GM12878 (cell line): ENCODE measurements around the gene NARF. TPM values are rescaled to one million over a fixed set of nuclear protein-coding genes. Genes with fewer than 3 reads are reported as not detected.

ENCODE experiments used
- ATAC-seq: fragments of 200-7000 bp; cut with Tn5 transposase; 3 replicates; pipeline ENCODE4 v1.9.1; 2020; ENCODE audit warnings: mild to moderate bottlenecking, moderate library complexity
- BruUV-seq: library from RNA; stranded (reverse); fragments of 400-500 nt; replicated peaks from 2 replicates; lab custom pipeline; 2021; lab: Mats Ljungman, UMichigan
- CTCF ChIA-PET: fragments of 300-600 bp; sonication (Branson Sonifier 250); formaldehyde crosslinking; extraction: SDS; loops from one replicate; lab custom pipeline; 2021; ENCODE audit warnings: inconsistent platforms; lab: Yijun Ruan, JAX
- POLR2A ChIA-PET: fragments of 350-600 bp; formaldehyde crosslinking; extraction: SDS; loops from one replicate; lab custom pipeline; 2021; ENCODE audit warnings: inconsistent platforms; lab: Charles Lee
- RAD21 ChIA-PET: fragments of 300-600 bp; sonication (Branson Sonifier 250); formaldehyde crosslinking; loops from one replicate; lab custom pipeline; 2023; ENCODE audit warnings: antibody characterized with exemption; ENCODE audit not compliant: unreplicated experiment; lab: Charles Lee
- SMC1A ChIA-PET: fragments of 300-600 bp; sonication (Branson Sonifier 250); formaldehyde crosslinking; loops from one replicate; lab custom pipeline; 2023; ENCODE audit not compliant: unreplicated experiment, uncharacterized antibody; lab: Charles Lee
- DNase-seq: peaks from one replicate; pipeline ENCODE4 v3.0.0-alpha.2; 2011; ENCODE audit warnings: low read depth, low spot score
- FAIRE-seq: peaks from 3 replicates; lab custom pipeline; 2011; peaks lifted over from hg19 to GRCh38; lab: Jason Lieb, UNC
- H2AFZ ChIP-seq: 2 replicates; pipeline ENCODE4 v1.6.0; 2011; ENCODE audit warnings: low read depth, low read length, control low read depth; ENCODE audit not compliant: control insufficient read depth
- H3K27ac ChIP-seq: 2 replicates; pipeline ENCODE4 v1.5.1; 2011; ENCODE audit warnings: control low read depth; ENCODE audit not compliant: control insufficient read depth, insufficient read depth
- H3K27me3 ChIP-seq, 2 experiments: replicated peaks in 1 of 2; 2 replicates each; pipeline versions ENCODE4 v1.6.0 to v1.6.1; 2011; ENCODE audit warnings: low read length in 1 of 2; ENCODE audit not compliant: control insufficient read depth in 2 of 2, insufficient read depth in 2 of 2
- H3K36me3 ChIP-seq, 2 experiments: 2 replicates each; pipeline ENCODE4 v1.5.1; 2011; ENCODE audit warnings: low read length in 1 of 2; ENCODE audit not compliant: control insufficient read depth in 2 of 2, insufficient read depth in 2 of 2
- H3K4me1 ChIP-seq: 2 replicates; pipeline ENCODE4 v1.6.1; 2011; ENCODE audit warnings: mild to moderate bottlenecking, low read length, moderate library complexity, mixed read lengths; ENCODE audit not compliant: control insufficient read depth, insufficient read depth
- H3K4me2 ChIP-seq: 2 replicates; pipeline ENCODE4 v1.6.0; 2011; ENCODE audit warnings: control low read depth; ENCODE audit not compliant: control insufficient read depth, insufficient read depth
- H3K4me3 ChIP-seq: fragments of 200-600 bp; sonication (generic); 2 replicates; pipeline ENCODE4 v1.5.1; 2016
- H3K79me2 ChIP-seq: 2 replicates; pipeline ENCODE4 v1.6.0; 2011; ENCODE audit warnings: low read length; ENCODE audit not compliant: control insufficient read depth, insufficient read depth
- H3K9ac ChIP-seq: 2 replicates; pipeline ENCODE4 v1.8.0; 2011; ENCODE audit warnings: low read length, control low read depth, mixed read lengths; ENCODE audit not compliant: control insufficient read depth, insufficient read depth
- H3K9me3 ChIP-seq: replicated peaks from 3 replicates; pipeline ENCODE4 v1.5.1; 2011; ENCODE audit warnings: mild to moderate bottlenecking, low read length; ENCODE audit not compliant: control insufficient read depth, insufficient read depth
- H4K20me1 ChIP-seq: 2 replicates; pipeline ENCODE4 v1.6.0; 2011; ENCODE audit not compliant: control insufficient read depth, insufficient read depth
- CHD2 ChIP-seq: IDR thresholded peaks from 2 replicates; pipeline ENCODE4 v1.6.1; 2011; ENCODE audit warnings: low read depth, low read length, improper control_type of control experiment, borderline replicate concordance
- KLF5 ChIP-seq: fragments of 450-650 bp; IDR thresholded peaks from 2 replicates; pipeline ENCODE4 v1.6.1; 2014; ENCODE audit warnings: mild to moderate bottlenecking; ENCODE audit not compliant: partially characterized antibody
- PAX5 ChIP-seq: IDR thresholded peaks from 2 replicates; pipeline ENCODE4 v1.6.1; 2011; ENCODE audit warnings: low read depth, low read length, borderline replicate concordance
- SMAD1 ChIP-seq: fragments of 450-650 bp; IDR thresholded peaks from 2 replicates; pipeline ENCODE4 v1.6.1; 2018; ENCODE audit warnings: mild to moderate bottlenecking, low read depth; ENCODE audit not compliant: partially characterized antibody
- ZNF217 ChIP-seq: fragments of 450-650 bp; IDR thresholded peaks from 2 replicates; pipeline ENCODE4 v1.6.1; 2017; ENCODE audit warnings: antibody characterized with exemption, mild to moderate bottlenecking
- WGBS: methylation state at CpG from one replicate; pipeline ENCODE4 v1.1.6; 2016; ENCODE audit warnings: low lambda C conversion rate; ENCODE audit not compliant: insufficient replicate concordance, insufficient coverage; ENCODE audit errors: missing lambda C conversion rate; 5-methylcytosine and 5-hydroxymethylcytosine counted together
- in situ Hi-C: fragments of 300-500 bp; cut with MboI; formaldehyde crosslinking; loops from 9 replicates; pipeline ENCODE4 v1.14.3; 2018; ENCODE audit warnings: mixed read lengths
- intact Hi-C: fragments of 100-400 bp; cut with micrococcal nuclease; formaldehyde crosslinking; loops from one replicate; pipeline ENCODE4 v1.14.2; 2022; ENCODE audit not compliant: unreplicated experiment
- polyA plus RNA-seq, 11 experiments: library from polyadenylated mRNA; depleted of rRNA in 4 of 11; unstranded in 6 of 11; stranded (reverse) in 5 of 11; fragments of >200 nt; fragmentation: Nextera tagmentation in 4 of 11; fragmentation: Illumina TruSeq in 1 of 11; extraction: Ambion mirVana in 4 of 11; extraction: Trizol in 1 of 11; gene quantifications; 1 replicate in 1 of 11; 2 replicates in 10 of 11; pipeline versions ENCODE4 v1.2.1 to v1.2.3, GENCODE V29; 2011 to 2016; ENCODE audit warnings: inconsistent platforms in 2 of 11, missing spikeins in 2 of 11, low read depth in 1 of 11
- total RNA-seq, 4 experiments: library from RNA; depleted of rRNA in 3 of 4; stranded (reverse); fragments of >200 nt in 3 of 4; fragmentation: Illumina TruSeq in 1 of 4; extraction: Trizol in 1 of 4; gene quantifications; 2 replicates each; pipeline versions ENCODE4 v1.2.1 to v1.2.3, GENCODE V29; 2013 to 2021
- TF ChIP-seq, protein P1 (sequence below): IDR thresholded peaks from 2 replicates; pipeline ENCODE4 v1.6.1; 2012; ENCODE audit warnings: improper control_type of control experiment, low read depth, low read length; ENCODE audit not compliant: insufficient replicate concordance
- TF ChIP-seq, protein P2 (sequence below): IDR thresholded peaks from 2 replicates; pipeline ENCODE4 v1.6.1; 2011; ENCODE audit warnings: borderline replicate concordance, low read depth, mild to moderate bottlenecking, moderate library complexity, low read length; ENCODE audit not compliant: insufficient read depth, poor library complexity, severe bottlenecking
- TF ChIP-seq, protein P3 (sequence below): fragments of 450-650 bp; IDR thresholded peaks from 2 replicates; pipeline ENCODE4 v1.6.1; 2016; ENCODE audit warnings: mild to moderate bottlenecking
- TF ChIP-seq, protein P4 (sequence below): IDR thresholded peaks from 2 replicates; pipeline ENCODE4 v1.6.1; 2011; ENCODE audit warnings: low read depth, low read length, improper control_type of control experiment, borderline replicate concordance

Gene NARF
- total and polyA plus RNA-seq, 10 of the 15 experiments (the other 5 are each of a cell fraction or from before 2014, with no cell fraction given) = 16.7 to 126 (median 47.5) TPM

DNA sequence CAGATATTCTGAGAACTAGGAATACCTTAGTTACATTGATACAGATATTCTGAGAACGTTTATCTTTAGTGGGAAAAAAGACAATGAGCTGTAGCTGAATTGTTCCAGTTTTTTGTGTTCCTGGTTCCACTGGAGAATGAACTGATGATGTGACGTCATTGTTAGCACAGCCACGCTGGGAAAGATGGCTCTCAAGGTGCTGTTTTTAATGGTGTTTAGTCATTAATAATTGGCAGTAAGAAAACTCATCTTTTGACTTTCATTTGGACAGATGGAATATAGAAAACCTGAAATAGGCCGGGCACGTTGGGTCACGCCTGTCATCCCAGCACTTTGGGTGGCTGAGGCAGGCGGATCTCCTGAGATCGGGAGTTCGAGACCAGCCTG, 71.4 kb downstream of the NARF start (continued):
- TF ChIP-seq, protein P1, sequence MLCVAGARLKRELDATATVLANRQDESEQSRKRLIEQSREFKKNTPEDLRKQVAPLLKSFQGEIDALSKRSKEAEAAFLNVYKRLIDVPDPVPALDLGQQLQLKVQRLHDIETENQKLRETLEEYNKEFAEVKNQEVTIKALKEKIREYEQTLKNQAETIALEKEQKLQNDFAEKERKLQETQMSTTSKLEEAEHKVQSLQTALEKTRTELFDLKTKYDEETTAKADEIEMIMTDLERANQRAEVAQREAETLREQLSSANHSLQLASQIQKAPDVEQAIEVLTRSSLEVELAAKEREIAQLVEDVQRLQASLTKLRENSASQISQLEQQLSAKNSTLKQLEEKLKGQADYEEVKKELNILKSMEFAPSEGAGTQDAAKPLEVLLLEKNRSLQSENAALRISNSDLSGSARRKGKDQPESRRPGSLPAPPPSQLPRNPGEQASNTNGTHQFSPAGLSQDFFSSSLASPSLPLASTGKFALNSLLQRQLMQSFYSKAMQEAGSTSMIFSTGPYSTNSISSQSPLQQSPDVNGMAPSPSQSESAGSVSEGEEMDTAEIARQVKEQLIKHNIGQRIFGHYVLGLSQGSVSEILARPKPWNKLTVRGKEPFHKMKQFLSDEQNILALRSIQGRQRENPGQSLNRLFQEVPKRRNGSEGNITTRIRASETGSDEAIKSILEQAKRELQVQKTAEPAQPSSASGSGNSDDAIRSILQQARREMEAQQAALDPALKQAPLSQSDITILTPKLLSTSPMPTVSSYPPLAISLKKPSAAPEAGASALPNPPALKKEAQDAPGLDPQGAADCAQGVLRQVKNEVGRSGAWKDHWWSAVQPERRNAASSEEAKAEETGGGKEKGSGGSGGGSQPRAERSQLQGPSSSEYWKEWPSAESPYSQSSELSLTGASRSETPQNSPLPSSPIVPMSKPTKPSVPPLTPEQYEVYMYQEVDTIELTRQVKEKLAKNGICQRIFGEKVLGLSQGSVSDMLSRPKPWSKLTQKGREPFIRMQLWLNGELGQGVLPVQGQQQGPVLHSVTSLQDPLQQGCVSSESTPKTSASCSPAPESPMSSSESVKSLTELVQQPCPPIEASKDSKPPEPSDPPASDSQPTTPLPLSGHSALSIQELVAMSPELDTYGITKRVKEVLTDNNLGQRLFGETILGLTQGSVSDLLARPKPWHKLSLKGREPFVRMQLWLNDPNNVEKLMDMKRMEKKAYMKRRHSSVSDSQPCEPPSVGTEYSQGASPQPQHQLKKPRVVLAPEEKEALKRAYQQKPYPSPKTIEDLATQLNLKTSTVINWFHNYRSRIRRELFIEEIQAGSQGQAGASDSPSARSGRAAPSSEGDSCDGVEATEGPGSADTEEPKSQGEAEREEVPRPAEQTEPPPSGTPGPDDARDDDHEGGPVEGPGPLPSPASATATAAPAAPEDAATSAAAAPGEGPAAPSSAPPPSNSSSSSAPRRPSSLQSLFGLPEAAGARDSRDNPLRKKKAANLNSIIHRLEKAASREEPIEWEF = no peak
- no peak for TF ChIP-seq KLF5
- no peak for TF ChIP-seq CHD2

DNA sequence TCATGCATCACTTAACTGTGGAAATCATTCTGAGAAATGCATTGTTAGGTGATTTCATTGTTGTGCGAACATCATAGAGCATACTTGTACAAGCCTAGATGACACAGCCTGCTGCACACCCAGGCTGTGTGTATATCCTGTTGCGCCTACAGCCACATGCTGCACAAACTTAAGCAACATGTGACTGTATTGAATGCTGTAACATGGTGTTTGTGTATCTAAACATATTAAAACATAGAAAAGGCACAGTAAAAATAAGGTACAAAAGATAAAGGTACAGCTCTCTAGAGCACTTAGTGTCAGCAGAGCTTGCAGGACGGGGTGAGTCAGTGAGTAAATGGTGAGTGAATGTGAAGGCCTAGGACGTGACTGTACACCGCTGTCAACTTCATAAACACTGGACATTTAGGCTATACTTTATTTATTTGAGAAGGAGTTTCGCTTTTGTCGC, 72.9 kb downstream of the NARF start:
- intact Hi-C loops = no loop called here
- in situ Hi-C loops = no loop called here
- ATAC-seq (peak; percentile 55), FAIRE-seq (no peak), DNase-seq (no peak)
- Histone ChIP-seq H3K4me1 (peaks cover 34% of the 10 kb centered on the region), H3K36me3 (no peaks in the 10 kb centered on the region), H4K20me1 (peaks cover 3% of the 10 kb centered on the region; the same call in 1 of the 2 replicates), H3K9me3 (no peaks in the 10 kb centered on the region), H2AFZ (no peak overlapping the region), H3K27me3 (no peaks in the 10 kb centered on the region), H3K4me2 (peak overlapping the region; percentile 85), H3K9ac (no peak overlapping the region), H3K4me3 (0 out of 2 replicates have a peak overlapping the region, but pooled peaks have one; percentile 2), H3K79me2 (peaks cover 87% of the 10 kb centered on the region), H3K27ac (peak overlapping the region; percentile 68)
- POLR2A ChIA-PET = interaction anchor here (0.6 to 1.0 kb wide), 2 partner anchors 17 to 152 kb away, joined by 3 to 6 read pairs; no protein-coding TSS in a partner anchor
- no TSS peak for BruUV-seq
- CTCF ChIA-PET = interaction anchor here (2.7 kb wide), 1 partner anchor 23 kb away, joined by 10 read pairs; no protein-coding TSS in a partner anchor
- WGBS = 61% methylated on average over 7 of the region's 7 CpGs
- SMC1A ChIA-PET = interaction anchor here (0.6 to 2.0 kb wide), 6 partner anchors 9 to 32 kb away, joined by 3 to 7 read pairs (median 4); no protein-coding TSS in a partner anchor
- TF ChIP-seq, protein P2, sequence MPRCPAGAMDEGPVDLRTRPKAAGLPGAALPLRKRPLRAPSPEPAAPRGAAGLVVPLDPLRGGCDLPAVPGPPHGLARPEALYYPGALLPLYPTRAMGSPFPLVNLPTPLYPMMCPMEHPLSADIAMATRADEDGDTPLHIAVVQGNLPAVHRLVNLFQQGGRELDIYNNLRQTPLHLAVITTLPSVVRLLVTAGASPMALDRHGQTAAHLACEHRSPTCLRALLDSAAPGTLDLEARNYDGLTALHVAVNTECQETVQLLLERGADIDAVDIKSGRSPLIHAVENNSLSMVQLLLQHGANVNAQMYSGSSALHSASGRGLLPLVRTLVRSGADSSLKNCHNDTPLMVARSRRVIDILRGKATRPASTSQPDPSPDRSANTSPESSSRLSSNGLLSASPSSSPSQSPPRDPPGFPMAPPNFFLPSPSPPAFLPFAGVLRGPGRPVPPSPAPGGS = no peak
- TF ChIP-seq ZNF217 = no peak
- TF ChIP-seq, protein P3, sequence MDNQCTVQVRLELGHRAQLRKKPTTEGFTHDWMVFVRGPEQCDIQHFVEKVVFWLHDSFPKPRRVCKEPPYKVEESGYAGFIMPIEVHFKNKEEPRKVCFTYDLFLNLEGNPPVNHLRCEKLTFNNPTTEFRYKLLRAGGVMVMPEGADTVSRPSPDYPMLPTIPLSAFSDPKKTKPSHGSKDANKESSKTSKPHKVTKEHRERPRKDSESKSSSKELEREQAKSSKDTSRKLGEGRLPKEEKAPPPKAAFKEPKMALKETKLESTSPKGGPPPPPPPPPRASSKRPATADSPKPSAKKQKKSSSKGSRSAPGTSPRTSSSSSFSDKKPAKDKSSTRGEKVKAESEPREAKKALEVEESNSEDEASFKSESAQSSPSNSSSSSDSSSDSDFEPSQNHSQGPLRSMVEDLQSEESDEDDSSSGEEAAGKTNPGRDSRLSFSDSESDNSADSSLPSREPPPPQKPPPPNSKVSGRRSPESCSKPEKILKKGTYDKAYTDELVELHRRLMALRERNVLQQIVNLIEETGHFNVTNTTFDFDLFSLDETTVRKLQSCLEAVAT = peak; percentile 42; the same call in 1 of the 2 replicates
- TF ChIP-seq, protein P4, sequence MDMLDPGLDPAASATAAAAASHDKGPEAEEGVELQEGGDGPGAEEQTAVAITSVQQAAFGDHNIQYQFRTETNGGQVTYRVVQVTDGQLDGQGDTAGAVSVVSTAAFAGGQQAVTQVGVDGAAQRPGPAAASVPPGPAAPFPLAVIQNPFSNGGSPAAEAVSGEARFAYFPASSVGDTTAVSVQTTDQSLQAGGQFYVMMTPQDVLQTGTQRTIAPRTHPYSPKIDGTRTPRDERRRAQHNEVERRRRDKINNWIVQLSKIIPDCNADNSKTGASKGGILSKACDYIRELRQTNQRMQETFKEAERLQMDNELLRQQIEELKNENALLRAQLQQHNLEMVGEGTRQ = no peak
- no peak for TF ChIP-seq SMAD1
- TF ChIP-seq PAX5 = 0 out of 2 replicates have a peak, but pooled peaks have one; percentile 15
- RAD21 ChIA-PET = interaction anchor here (1.2 to 2.1 kb wide), 3 partner anchors 12 to 36 kb away, joined by 3 to 5 read pairs (median 4); partner anchors contain the start of gene FOXK2
